Measurements from ENCODE around the gene SH2D2A.

The SH2D2A gene

GRCh38 chr1:156848461-156849150, 32.0 kb upstream of the SH2D2A start:
- DNase-seq (ENCODE audit: low read depth) = no peak
- TF ChIP-seq CTCF (IDR thresholded peaks at IDR 0.05; ENCODE audit: low read depth, low read length, missing control alignments) = no peak
- no peak overlapping the region for H3K4me3 ChIP-seq (ENCODE audit: low read depth, low read length)

GRCh38 chr1:156847591-156848460, 31.2 kb upstream of the SH2D2A start:
- TF ChIP-seq CTCF (IDR thresholded peaks at IDR 0.05; ENCODE audit: low read depth, low read length, missing control alignments) = no peak
- H3K4me3 ChIP-seq (ENCODE audit: low read depth, low read length) = no peak overlapping the region
- DNase-seq (ENCODE audit: low read depth) = no peak

- H3K4me3 ChIP-seq (ENCODE audit: low read depth, low read length) = no peak overlapping the region
- no peak for DNase-seq (ENCODE audit: low read depth)
- no peak for TF ChIP-seq CTCF (IDR thresholded peaks at IDR 0.05; ENCODE audit: low read depth, low read length, missing control alignments)
These were observed 30.0 kb upstream of the SH2D2A start for GRCh38 chr1:156846643-156847042.

DNA sequence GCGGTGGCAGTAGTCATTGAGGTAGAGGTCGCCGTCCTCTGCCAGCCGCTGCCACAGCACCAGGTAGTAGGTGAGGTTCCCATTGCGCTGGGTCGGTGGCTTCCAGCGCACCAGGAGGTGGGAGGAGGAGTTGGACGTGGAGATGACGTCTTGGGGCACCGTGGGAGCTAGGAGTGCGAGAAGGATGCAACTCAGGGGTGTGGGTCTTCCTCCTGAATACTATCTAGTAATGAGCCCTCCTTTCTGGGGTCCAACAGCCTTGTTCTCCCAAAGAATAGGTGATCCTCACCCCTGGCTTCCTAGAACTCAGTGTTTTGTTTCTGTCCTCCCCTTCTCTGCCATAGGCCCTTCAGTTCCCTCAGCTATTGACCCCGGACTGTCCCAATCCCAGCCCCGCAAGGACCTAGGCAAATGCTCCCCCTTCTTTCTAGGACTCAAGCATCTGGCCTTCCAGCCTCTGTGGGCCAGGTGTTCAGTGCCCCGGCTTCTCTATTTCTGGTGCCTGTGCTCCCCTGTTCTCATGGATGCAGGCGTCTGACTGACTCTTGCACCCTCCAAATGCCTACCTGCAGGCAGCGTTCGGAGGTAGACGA, 29.4 kb upstream of the SH2D2A start:
- H3K4me3 ChIP-seq (ENCODE audit: low read depth, low read length) = no peak overlapping the region
- no peak for TF ChIP-seq CTCF (IDR thresholded peaks at IDR 0.05; ENCODE audit: low read depth, low read length, missing control alignments)
- no peak for DNase-seq (ENCODE audit: low read depth)

GRCh38 chr1:156845055-156845952, 28.7 kb upstream of the SH2D2A start:
- DNase-seq (ENCODE audit: low read depth) = no peak
- no peak overlapping the region for H3K4me3 ChIP-seq (ENCODE audit: low read depth, low read length)
- TF ChIP-seq CTCF (IDR thresholded peaks at IDR 0.05; ENCODE audit: low read depth, low read length, missing control alignments) = no peak

DNA sequence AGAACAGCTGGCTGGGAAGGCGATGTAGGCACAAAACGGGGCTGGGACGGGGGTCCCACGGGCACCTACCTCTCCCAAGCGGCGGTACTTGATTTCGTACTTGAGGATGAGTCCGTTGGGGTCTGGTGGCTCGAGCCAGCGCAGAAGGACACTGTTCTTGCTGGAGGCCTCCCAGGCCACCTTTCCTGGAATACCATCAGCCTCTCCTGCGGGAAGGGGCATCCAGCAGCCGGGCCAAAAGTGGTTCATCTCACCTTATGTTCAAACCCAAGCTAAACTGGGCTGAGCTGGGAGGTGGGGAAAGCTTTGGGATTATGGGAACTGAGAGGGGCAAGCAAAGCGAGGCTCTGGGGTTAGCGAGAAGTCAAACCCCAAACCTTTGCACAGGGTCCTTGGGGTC, 28.0 kb upstream of the SH2D2A start:
- no peak for TF ChIP-seq CTCF (IDR thresholded peaks at IDR 0.05; ENCODE audit: low read depth, low read length, missing control alignments)
- no peak for DNase-seq (ENCODE audit: low read depth)
- no peak overlapping the region for H3K4me3 ChIP-seq (ENCODE audit: low read depth, low read length)

Data from GM12864 (cell line).